Retina (tissue), 1 donor: ENCODE results near the gene TAC3.
"Not testable (repeated sequence)": the region's sequence is repeated elsewhere in the genome, so short reads cannot be mapped to it uniquely, and the experiment has no call there.

Experiments
- DNase-seq: peaks from one replicate; pipeline ENCODE4 v3.0.0-alpha.2; 2016

Gene TAC3

GRCh38 chr12:57016348-57016747, at the start of gene TAC3:
TSS of gene TAC3 (minus strand) at chr12:57016529. CDS start at chr12:57015797, 732 bp downstream.
- no peak for DNase-seq

- DNase-seq, result no peak
Observed at GRCh38 chr12:57063991-57064685, 47.8 kb upstream of the TAC3 start.

- no peak for DNase-seq
Observed at GRCh38 chr12:57058454-57058853, 42.1 kb upstream of the TAC3 start.

- DNase-seq, result no peak
Observed at GRCh38 chr12:57057067-57057751, 40.9 kb upstream of the TAC3 start.

GRCh38 chr12:57055824-57056223, 39.5 kb upstream of the TAC3 start:
- DNase-seq, result no peak

- not testable (repeated sequence) for DNase-seq
Observed at GRCh38 chr12:57053901-57054300, 37.6 kb upstream of the TAC3 start.

- not testable (repeated sequence) for DNase-seq
Observed at GRCh38 chr12:57053146-57053545, 36.8 kb upstream of the TAC3 start.

- no peak for DNase-seq
Observed at GRCh38 chr12:57051011-57051410, 34.7 kb upstream of the TAC3 start.

GRCh38 chr12:57049890-57050289, 33.6 kb upstream of the TAC3 start, which contains the start of gene MYO1A:
TSS of gene MYO1A (minus strand) at chr12:57050129. CDS start at chr12:57048323, 1,806 bp downstream.
- no peak for DNase-seq

- no peak for DNase-seq
Observed at GRCh38 chr12:57049119-57049446, 32.8 kb upstream of the TAC3 start.

GRCh38 chr12:57048423-57049118, 32.2 kb upstream of the TAC3 start:
- no peak for DNase-seq

GRCh38 chr12:57047981-57048380, 31.7 kb upstream of the TAC3 start:
- no peak for DNase-seq

GRCh38 chr12:57046947-57047890, 30.9 kb upstream of the TAC3 start:
- DNase-seq, result no peak

GRCh38 chr12:57046086-57046791, 29.9 kb upstream of the TAC3 start:
- no peak for DNase-seq

- no peak for DNase-seq
Observed at GRCh38 chr12:57044889-57045288, 28.6 kb upstream of the TAC3 start.

- no peak for DNase-seq
Observed at GRCh38 chr12:57044468-57044867, 28.1 kb upstream of the TAC3 start.

GRCh38 chr12:57042695-57043094, 26.4 kb upstream of the TAC3 start:
- no peak for DNase-seq

GRCh38 chr12:57040750-57041149, 24.4 kb upstream of the TAC3 start:
- no peak for DNase-seq

GRCh38 chr12:57040211-57040610, 23.9 kb upstream of the TAC3 start:
- DNase-seq, result no peak

- DNase-seq, result no peak
Observed at GRCh38 chr12:57039016-57039798, 22.9 kb upstream of the TAC3 start.

GRCh38 chr12:57037264-57037663, 20.9 kb upstream of the TAC3 start:
- DNase-seq, result no peak
